H7 (cell line): ENCODE measurements around the gene FNDC3B. TPM values are rescaled to one million over a fixed set of nuclear protein-coding genes. Genes with fewer than 3 reads are reported as not detected.
A peak's percentile ranks its signal among the peaks of the same experiment; 100 is the strongest.

Experiments used
- DNase-seq: peaks from one replicate; pipeline ENCODE4 v3.0.0; 2012
- H3K27me3 ChIP-seq: 2 replicates; pipeline ENCODE4 v1.6.0; 2011; ENCODE audit warnings: mild to moderate bottlenecking, low read length; ENCODE audit not compliant: control insufficient read depth, insufficient read depth
- H3K36me3 ChIP-seq: replicated peaks from 2 replicates; pipeline ENCODE4 v1.5.1; 2011; ENCODE audit warnings: low read length; ENCODE audit not compliant: control insufficient read depth, insufficient read depth
- H3K4me3 ChIP-seq: 2 replicates; pipeline ENCODE4 v1.5.1; 2011; ENCODE audit warnings: low read depth, mild to moderate bottlenecking, control low read depth, low read length, moderate library complexity; ENCODE audit not compliant: insufficient read depth
- total RNA-seq: library from RNA; depleted of rRNA; stranded (reverse); fragments of >200 nt; shearing (Covaris generic); gene quantifications from 2 replicates; pipeline ENCODE4 v1.2.3, GENCODE V29; 2014

Gene FNDC3B
- total RNA-seq, 1 experiment from 2014 or later: 24.2 TPM

DNA sequence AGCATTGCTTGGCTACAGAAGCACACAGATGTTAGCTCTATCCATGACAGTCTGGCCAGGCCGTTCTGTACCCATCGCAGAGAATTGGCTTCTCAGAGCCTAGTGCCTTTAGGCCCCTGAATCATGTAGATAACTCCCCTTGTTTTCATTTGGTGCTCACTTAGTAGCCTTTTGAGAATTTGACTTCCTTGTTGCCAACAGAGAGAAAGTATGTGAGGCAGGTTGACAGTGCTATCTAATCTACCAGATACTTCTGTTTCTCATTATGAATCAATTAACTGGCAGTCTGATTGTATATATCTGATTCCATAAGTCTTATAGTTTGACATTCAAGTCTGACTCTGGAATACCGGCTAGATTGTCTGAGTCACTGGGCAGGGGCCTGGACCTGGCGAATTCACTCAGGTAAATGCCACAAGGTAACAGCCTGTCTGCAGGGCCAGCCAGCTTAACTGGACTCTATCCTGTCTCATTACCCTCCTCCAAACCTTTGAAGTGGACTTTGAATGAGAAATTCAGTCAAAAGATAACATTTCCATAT, 248.6 kb downstream of the FNDC3B start:
- DNase-seq: no peak
- Histone ChIP-seq H3K27me3 (no peaks in the 10 kb centered on the region), H3K36me3 (peaks cover 5% of the 10 kb centered on the region), H3K4me3 (no peak overlapping the region)

- no peak overlapping the region for H3K4me3 ChIP-seq
- H3K36me3 ChIP-seq: peaks cover 5% of the 10 kb centered on the region
- no peaks in the 10 kb centered on the region for H3K27me3 ChIP-seq
- no peak for DNase-seq
Observed at GRCh38 chr3:172288651-172289050, 249.3 kb downstream of the FNDC3B start.

GRCh38 chr3:172289583-172289982, 250.2 kb downstream of the FNDC3B start:
- Histone ChIP-seq H3K27me3 (no peaks in the 10 kb centered on the region), H3K36me3 (peaks cover 5% of the 10 kb centered on the region)
- DNase-seq: peak; percentile 27

DNA sequence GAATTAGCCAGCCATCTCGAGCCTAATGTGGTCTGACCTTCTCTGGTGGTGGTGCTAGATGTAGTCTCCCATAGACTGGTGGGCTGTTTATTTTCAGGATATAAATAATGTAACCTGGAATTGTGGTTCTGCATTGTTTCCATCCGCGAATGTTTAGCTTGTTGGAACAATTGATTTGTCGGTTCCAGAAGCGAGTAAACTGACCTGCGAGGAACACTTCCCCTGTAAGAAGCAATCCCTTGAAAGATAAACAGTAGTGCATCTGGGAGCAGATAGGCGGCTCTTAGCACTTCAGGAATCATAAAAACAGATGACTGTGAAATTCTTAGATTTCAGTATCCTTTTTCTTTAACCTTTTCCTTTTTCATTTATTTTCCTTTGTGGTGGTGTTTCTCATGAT, 251.1 kb downstream of the FNDC3B start:
- Histone ChIP-seq H3K36me3 (peaks cover 5% of the 10 kb centered on the region), H3K27me3 (no peaks in the 10 kb centered on the region), H3K4me3 (no peak overlapping the region)
- no peak for DNase-seq

More at GRCh38 chr3:172289583-172289982, 250.2 kb downstream of the FNDC3B start:
- H3K4me3 ChIP-seq: no peak overlapping the region

- no peaks in the 10 kb centered on the region for H3K27me3 ChIP-seq
- peaks cover 10% of the 10 kb centered on the region for H3K36me3 ChIP-seq
- no peak overlapping the region for H3K4me3 ChIP-seq
Observed at GRCh38 chr3:172291650-172292049, 252.3 kb downstream of the FNDC3B start.

DNA sequence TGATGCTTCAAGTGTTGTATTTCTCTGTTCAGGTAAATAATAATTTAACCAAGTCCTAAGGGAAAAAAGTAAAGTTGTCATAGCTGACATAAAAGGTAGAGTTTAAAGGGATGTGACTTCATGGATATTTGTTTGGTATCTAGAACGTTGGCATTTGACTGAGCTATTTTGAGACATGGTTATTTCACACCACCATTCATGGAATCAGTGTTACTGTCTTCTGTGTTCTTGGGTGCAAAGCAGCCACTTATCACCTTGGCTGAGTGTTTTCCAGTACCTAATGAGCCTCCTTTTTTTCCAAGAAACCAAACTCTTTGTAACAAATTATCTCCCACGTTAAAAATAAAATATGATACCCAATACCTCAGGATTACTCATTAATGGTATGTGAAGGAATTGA, 253.0 kb downstream of the FNDC3B start:
- no peak for DNase-seq
- Histone ChIP-seq H3K4me3 (no peak overlapping the region), H3K36me3 (peaks cover 9% of the 10 kb centered on the region), H3K27me3 (no peaks in the 10 kb centered on the region)

More at GRCh38 chr3:172291650-172292049, 252.3 kb downstream of the FNDC3B start:
- no peak for DNase-seq

DNA sequence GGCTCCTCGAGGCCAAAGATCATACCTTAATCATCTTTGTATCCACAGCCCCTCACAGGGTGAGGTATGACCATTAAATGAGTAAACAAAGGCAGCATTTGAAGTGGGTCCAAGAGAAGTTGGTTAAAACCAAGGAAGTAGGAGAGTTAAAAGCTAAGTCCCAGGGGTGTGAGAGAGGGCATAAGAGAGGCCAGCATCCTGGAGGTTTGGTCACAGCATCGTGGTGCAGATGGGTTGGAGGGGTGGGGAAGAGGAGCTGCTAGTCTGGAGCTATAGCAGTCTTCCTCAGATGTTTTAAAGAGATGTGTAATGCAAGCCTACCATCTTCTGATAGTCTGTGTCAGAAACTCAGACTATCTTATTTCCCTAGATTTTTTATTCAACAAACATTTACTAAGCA, 253.7 kb downstream of the FNDC3B start:
- no peak for DNase-seq
- Histone ChIP-seq H3K4me3 (no peak overlapping the region), H3K27me3 (no peaks in the 10 kb centered on the region), H3K36me3 (peaks cover 6% of the 10 kb centered on the region)

GRCh38 chr3:172294223-172294806, 254.9 kb downstream of the FNDC3B start:
- H3K36me3 ChIP-seq: peaks cover 5% of the 10 kb centered on the region
- DNase-seq: no peak
- no peak overlapping the region for H3K4me3 ChIP-seq

GRCh38 chr3:172296248-172296974, 257.0 kb downstream of the FNDC3B start:
- no peak for DNase-seq
- Histone ChIP-seq H3K27me3 (no peaks in the 10 kb centered on the region), H3K36me3 (peaks cover 5% of the 10 kb centered on the region), H3K4me3 (no peak overlapping the region)

More at GRCh38 chr3:172294223-172294806, 254.9 kb downstream of the FNDC3B start:
- H3K27me3 ChIP-seq: no peaks in the 10 kb centered on the region

DNA sequence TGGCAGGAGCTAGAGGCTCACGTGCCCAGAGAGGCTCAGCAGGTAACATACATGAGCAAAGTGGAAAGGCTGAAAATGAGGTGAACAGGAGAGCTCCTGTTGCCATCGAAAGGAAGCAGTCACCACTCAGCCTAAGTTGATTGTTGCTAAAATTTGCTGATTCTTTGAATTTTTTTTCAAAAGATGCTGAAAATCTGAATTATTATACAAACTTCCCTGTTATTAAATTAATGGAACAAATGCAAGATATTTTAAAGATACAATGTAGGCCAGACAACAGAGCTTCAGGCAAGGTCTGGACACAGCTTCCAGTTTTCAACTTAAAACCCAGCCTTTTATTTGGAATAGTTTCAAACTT, 257.6 kb downstream of the FNDC3B start:
- DNase-seq: no peak
- H3K36me3 ChIP-seq: peaks cover 5% of the 10 kb centered on the region
- H3K27me3 ChIP-seq: no peaks in the 10 kb centered on the region
- H3K4me3 ChIP-seq: no peak overlapping the region

GRCh38 chr3:172298247-172298646, 258.9 kb downstream of the FNDC3B start:
- H3K4me3 ChIP-seq: no peak overlapping the region
- no peak for DNase-seq
- no peaks in the 10 kb centered on the region for H3K27me3 ChIP-seq
- peaks cover 5% of the 10 kb centered on the region for H3K36me3 ChIP-seq

DNA sequence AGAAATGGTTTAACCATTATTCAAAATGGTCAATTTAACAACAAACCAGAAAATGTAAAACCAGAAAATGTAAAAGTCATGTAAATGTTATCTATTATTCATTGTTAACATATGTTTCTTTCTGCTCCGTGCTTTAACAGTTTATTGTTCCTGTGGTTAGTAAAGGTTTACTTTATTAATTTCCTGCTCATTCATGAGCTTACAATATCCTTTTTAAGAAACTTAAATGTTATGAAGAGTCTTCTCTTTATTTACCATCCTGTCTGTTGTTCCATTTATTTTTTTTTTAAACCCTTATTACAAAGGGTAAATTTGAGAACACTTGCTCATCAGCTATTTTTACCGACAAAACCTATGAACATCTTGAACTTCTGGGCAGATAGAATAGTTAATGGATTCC, 260.8 kb downstream of the FNDC3B start:
- no peaks in the 10 kb centered on the region for H3K27me3 ChIP-seq
- H3K36me3 ChIP-seq: peaks cover 5% of the 10 kb centered on the region
- no peak overlapping the region for H3K4me3 ChIP-seq
- no peak for DNase-seq

GRCh38 chr3:172300862-172301261, 261.5 kb downstream of the FNDC3B start:
- no peaks in the 10 kb centered on the region for H3K27me3 ChIP-seq
- H3K4me3 ChIP-seq: no peak overlapping the region
- no peak for DNase-seq
- H3K36me3 ChIP-seq: peaks cover 5% of the 10 kb centered on the region

- Histone ChIP-seq H3K4me3 (no peak overlapping the region), H3K36me3 (no peaks in the 10 kb centered on the region; the same call in 1 of the 2 replicates), H3K27me3 (no peaks in the 10 kb centered on the region)
- no peak for DNase-seq
Observed at GRCh38 chr3:172302203-172302602, 262.8 kb downstream of the FNDC3B start.

DNA sequence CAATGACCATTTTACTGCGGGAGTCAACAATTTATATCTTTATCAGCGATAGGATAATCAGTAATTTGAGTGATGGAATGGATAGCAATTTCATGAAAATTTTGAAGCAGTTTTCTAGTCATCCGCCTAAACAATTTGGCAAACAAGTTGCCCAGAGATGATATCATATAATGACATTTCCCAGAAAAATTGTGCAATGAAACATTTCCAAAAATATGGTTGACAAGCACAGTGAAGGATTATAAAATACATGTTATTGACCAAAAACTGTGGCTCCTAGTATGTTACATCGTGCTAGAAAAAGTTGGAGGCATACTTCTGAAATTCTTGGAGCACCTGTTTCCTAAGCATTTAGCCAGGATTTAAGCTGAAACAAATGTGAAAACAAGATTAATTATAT, 263.8 kb downstream of the FNDC3B start:
- peaks cover 2% of the 10 kb centered on the region for H3K36me3 ChIP-seq
- DNase-seq: no peak

More for the DNA sequence above, 263.8 kb downstream of the FNDC3B start:
- no peak overlapping the region for H3K4me3 ChIP-seq
- H3K27me3 ChIP-seq: no peaks in the 10 kb centered on the region
